GM10266 (cell line): Measurements from ENCODE around the gene HAPLN2.

Experiments used
- DNase-seq: peaks from one replicate; pipeline ENCODE4 v3.0.0; 2012; ENCODE audit errors: extremely low spot score
- CTCF ChIP-seq: IDR thresholded peaks from 2 replicates; pipeline ENCODE4 v1.5.1; 2012; ENCODE audit warnings: mild to moderate bottlenecking, low read depth; ENCODE audit not compliant: control insufficient read depth, insufficient read depth; ENCODE audit errors: missing control alignments

The HAPLN2 gene

GRCh38 chr1:156612666-156613065 lies 6.5 kb upstream of the HAPLN2 start:
- no peak for TF ChIP-seq CTCF

GRCh38 chr1:156615946-156616345 lies 3.3 kb upstream of the HAPLN2 start:
- no peak for DNase-seq
- no peak for TF ChIP-seq CTCF

More at GRCh38 chr1:156612666-156613065, 6.5 kb upstream of the HAPLN2 start:
- DNase-seq: no peak

GRCh38 chr1:156616463-156616862 lies 2.8 kb upstream of the HAPLN2 start:
- DNase-seq: no peak

GRCh38 chr1:156619582-156619955 lies 354 bp downstream of the HAPLN2 start:
- TF ChIP-seq CTCF: no peak
- DNase-seq: no peak

More at GRCh38 chr1:156616463-156616862, 2.8 kb upstream of the HAPLN2 start:
- no peak for TF ChIP-seq CTCF

- TF ChIP-seq CTCF: no peak
- no peak for DNase-seq
These were observed 3.5 kb downstream of the HAPLN2 start for GRCh38 chr1:156622581-156623297.

- no peak for DNase-seq
These were observed 5.0 kb downstream of the HAPLN2 start for GRCh38 chr1:156623946-156624813.

More at GRCh38 chr1:156623946-156624813, 5.0 kb downstream of the HAPLN2 start:
- TF ChIP-seq CTCF: peak; percentile 50
